Cardiac fibroblast (primary cell): Measurements from ENCODE around the gene CYP2U1.
"Not testable (repeated sequence)": the region's sequence is repeated elsewhere in the genome, so short reads cannot be mapped to it uniquely, and the experiment has no call there.

Source experiments
- DNase-seq, 2 donors: peaks; one replicate each; pipeline versions ENCODE4 v3.0.0 to v3.0.0-alpha.2; 2010; ENCODE audit warnings: low read depth in 2 of 2
- H3K4me3 ChIP-seq, 2 donors: replicated peaks in 1 of 2; 1 replicate in 1 of 2; 2 replicates in 1 of 2; pipeline ENCODE4 v1.5.1; 2011; ENCODE audit warnings: low read depth in 2 of 2, low read length in 2 of 2, mild to moderate bottlenecking in 2 of 2, moderate library complexity in 1 of 2
- CTCF ChIP-seq: IDR thresholded peaks from one replicate; pipeline ENCODE4 v1.5.1; 2011; ENCODE audit warnings: low read depth, mild to moderate bottlenecking, low read length, inconsistent platforms

Gene CYP2U1

DNA sequence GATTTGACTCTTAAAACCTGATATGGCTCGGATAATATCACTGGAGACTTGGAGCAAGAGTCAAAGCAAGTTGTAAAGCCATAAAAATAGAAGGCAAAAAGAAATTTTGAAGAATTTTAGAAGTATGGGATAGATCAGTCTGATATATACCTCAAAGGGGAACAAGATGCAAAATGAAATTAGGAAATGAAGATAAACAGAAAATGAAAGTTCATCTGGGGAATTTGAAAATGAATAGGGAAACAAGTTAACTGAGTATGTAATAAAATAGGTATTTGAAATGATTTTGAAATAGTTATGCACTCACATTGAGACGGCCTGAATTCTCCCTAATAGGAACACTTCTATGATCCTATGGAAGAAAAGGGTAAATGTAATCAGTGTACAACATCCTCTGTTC lies 5.7 kb downstream of the CYP2U1 start:
- DNase-seq = no peak
- no peak overlapping the region for H3K4me3 ChIP-seq
- no peak for TF ChIP-seq CTCF

GRCh38 chr4:107939307-107939706 lies 8.0 kb downstream of the CYP2U1 start:
- peak in 1 of 2 donors; percentile 35 for DNase-seq
- TF ChIP-seq CTCF = no peak
- no peak overlapping the region for H3K4me3 ChIP-seq

GRCh38 chr4:107945809-107946208 lies 14.5 kb downstream of the CYP2U1 start:
- TF ChIP-seq CTCF = no peak
- DNase-seq = no peak
- H3K4me3 ChIP-seq = no peak overlapping the region

DNA sequence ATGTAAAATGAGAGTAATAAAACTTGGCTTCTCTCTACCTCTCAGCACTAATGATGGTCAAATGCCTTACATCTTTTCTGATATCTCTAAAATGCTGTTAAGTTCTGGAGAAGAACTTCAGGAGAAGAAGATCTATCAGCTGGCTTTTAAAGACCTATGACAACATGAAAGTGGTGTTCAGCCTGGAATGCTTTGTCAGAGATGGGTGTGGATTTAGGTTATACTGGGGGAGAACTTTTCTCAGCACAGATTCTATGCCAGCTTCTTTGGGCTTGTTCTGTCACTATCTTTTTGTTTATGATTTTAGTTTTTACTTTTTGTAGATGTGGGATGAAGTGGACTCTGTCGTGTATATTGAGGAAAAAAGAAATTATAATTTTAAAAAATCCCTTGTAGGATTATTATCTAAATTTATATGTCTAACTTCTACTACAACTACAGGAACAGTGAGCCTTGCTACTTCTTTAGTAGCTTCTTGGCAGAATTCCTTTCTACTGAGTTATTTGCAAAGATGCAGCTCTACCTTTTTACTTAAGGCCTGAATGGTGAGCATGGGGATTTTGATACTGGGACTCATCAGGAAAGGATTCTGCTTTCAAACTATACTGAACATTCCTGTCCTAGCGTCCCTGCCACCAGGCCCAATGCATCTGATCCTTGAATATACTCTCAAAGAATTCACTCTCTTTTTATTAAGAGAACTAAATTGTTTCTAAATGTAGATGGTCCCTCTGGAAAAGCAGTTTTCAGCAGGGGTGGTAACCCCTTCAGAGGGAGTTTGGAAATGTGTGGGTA lies 19.6 kb downstream of the CYP2U1 start:
- no peak for TF ChIP-seq CTCF
- H3K4me3 ChIP-seq = no peak overlapping the region
- peak in 1 of 2 donors; percentile 14 for DNase-seq

DNA sequence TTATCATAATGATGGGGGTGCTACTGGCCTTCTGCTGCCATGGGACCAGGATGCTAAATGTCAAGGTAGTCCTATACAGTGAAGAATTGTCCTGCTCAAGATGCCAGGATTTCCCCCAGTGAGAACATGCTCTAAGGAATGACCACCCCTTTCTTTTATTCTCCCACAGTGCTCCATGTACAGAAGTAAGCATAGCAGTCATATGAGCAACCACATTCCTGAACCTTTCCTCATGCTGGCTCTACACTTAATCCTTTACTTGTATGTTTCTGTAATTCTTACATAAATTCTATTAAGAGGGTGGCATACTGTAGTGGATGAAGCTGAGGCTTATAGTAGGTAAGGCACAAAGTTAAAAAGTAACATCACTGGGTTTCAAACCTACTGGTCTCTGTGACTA lies 20.2 kb downstream of the CYP2U1 start:
- TF ChIP-seq CTCF = no peak
- peak; percentile 21 to 82 for DNase-seq
- no peak overlapping the region for H3K4me3 ChIP-seq

- no peak overlapping the region for H3K4me3 ChIP-seq
- TF ChIP-seq CTCF = no peak
- peak in 1 of 2 donors; percentile 7 for DNase-seq
These were observed 24.7 kb downstream of the CYP2U1 start for GRCh38 chr4:107956011-107956410.

DNA sequence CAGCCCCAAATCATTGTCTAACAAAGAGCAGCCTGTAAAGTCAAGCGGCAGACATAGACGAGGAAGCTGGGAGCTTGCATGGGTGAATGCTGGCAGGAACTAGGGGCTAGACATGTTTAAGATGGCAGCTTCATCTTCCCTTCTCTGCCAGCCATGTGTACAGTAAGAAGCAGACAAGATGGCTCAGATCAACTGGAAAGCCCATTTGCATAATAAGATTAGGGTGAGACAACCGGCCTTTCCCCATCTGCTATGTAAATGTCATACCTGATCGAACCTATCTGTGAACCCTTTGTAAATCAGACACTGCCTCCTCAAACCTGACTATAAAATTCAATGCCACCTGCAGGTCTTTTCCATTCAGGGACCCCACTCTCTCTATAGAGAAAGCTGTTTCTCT lies 35.6 kb downstream of the CYP2U1 start:
- no peak for TF ChIP-seq CTCF
- H3K4me3 ChIP-seq = no peak overlapping the region
- no peak for DNase-seq

DNA sequence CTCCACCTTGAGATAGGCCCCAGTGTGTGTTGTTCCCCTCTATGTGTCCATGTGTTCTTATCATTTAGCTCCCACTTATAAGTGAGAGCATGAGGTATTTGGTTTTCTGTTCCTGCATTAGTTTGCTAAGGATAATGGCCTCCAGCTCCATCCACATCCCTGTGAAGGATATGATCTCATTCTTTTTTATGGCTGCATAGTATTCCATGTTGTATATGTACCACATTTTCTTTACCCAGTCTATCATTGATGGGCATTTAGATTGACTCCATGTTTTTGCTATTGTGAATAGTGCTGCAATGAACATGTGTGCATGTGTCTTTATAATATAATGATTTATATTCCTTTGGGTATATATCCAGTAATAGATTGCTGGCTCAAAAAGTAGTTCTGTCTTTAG lies 36.2 kb downstream of the CYP2U1 start:
- not testable (repeated sequence) for DNase-seq, H3K4me3 ChIP-seq

DNA sequence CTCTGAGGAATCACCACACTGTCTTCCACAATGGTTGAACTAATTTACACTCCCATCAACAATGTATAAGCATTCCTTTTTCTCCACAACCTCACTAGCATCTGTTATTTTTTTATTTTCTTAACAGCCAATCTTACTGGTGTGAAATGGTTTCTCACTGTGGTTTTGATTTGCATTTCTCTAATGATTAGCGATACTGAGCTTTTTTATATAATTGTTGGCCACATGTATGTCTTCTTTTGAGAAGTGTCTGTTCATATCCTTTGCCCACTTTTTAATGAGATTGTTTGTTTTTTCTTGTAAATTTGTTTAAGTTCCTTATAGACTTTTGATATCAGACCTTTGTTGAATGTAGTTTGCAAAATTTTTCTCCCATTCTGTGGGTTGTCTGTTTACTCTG lies 36.6 kb downstream of the CYP2U1 start:
- H3K4me3 ChIP-seq, DNase-seq: not testable (repeated sequence)
